ENCODE data around the gene CSAD. TPM values are rescaled to one million over a fixed set of nuclear protein-coding genes. Genes with fewer than 3 reads are reported as not detected.

Gene CSAD
- total RNA-seq, 4 donors from 2014 or later: 4.1 to 67.6 (median 42.6) TPM

DNA sequence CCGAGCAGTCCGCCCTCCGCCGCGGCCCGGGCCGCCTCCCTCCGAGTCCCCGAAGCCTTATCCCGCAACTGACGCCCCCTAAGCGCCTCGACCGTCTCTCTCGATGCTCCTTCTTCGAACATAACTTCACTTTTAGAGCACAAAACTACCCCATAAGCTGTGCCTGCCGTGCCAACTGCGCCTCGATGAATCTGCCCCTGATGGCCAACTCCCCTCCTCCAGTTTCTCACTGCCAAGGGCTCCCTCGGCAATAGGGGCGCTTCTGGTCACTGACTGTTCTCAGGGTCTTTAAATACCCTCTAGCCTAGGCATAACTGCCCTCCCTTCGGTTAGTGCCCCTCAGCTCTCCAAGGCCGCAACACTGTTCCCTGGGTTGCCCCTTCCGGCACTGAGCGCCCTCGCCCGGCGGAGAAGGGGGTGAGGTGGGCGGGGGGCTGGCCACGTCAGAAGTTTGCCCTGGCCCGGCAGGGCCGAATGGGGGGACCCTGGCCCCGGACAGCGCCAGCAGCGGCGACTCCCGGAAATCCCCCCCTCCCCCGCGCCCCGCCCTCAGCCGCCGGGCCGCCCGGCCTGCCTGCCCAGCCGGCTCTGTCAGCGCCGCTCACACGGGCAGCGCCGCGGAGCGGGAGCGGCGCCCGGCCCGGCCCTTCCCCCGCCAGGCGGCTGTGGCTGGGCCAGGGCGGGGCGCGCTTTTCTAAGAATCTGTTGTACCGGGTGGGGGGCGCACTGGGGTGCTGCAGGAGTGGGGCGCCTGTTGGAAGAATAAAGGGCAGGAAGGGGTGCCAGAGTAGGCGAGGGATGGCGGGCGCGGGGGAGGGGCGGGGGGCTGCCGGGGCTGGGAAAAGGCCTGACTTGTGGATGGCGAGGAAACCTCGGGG is 40.7 kb upstream of the CSAD start:
- H3K9me3 ChIP-seq: no peaks in the 10 kb centered on the region
- peak overlapping the region; percentile 73 to 78 for H3K4me3 ChIP-seq
- no peaks in the 10 kb centered on the region for H3K27me3 ChIP-seq
- peaks cover 8 to 41% of the 10 kb centered on the region in 2 donors for H3K4me1 ChIP-seq
- peak; percentile 75 to 82 for DNase-seq
- peak overlapping the region; percentile 99 for H3K27ac ChIP-seq
- TF ChIP-seq, protein P1, sequence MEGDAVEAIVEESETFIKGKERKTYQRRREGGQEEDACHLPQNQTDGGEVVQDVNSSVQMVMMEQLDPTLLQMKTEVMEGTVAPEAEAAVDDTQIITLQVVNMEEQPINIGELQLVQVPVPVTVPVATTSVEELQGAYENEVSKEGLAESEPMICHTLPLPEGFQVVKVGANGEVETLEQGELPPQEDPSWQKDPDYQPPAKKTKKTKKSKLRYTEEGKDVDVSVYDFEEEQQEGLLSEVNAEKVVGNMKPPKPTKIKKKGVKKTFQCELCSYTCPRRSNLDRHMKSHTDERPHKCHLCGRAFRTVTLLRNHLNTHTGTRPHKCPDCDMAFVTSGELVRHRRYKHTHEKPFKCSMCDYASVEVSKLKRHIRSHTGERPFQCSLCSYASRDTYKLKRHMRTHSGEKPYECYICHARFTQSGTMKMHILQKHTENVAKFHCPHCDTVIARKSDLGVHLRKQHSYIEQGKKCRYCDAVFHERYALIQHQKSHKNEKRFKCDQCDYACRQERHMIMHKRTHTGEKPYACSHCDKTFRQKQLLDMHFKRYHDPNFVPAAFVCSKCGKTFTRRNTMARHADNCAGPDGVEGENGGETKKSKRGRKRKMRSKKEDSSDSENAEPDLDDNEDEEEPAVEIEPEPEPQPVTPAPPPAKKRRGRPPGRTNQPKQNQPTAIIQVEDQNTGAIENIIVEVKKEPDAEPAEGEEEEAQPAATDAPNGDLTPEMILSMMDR (IDR thresholded peaks at IDR 0.05): no peak
- peak in 1 of 2 donors; percentile 51 for TF ChIP-seq POLR2A (IDR thresholded peaks at IDR 0.05)
- no peaks in the 10 kb centered on the region for H3K36me3 ChIP-seq
- intact Hi-C loops (cut with DNase I; ENCODE audit: low total_unique reads): no loop called here

DNA sequence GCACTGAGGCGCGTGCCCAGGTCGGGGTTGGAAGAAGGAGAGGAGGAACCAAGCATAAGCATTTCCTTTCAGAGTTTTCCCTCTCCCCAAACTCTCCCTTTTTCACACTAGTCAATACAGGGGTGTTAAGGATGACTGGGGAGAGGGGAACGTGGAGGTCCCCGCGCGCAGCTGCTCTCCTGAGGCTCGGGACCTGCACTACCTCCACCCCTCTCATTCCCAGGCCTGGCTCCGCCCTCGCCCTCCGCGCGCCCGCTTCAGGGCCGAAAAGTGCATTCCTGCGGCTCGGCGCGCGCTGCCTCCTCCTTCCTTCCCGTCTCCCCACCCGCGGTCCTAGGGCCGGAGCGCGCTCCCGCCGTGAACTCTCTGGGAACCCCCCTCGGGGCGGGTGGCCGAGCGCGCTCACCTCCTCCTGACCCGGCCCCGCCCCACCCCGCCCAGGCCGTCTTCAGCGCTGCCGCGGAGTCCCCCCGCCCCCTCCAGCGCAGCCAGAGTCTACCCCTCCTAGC is 40.0 kb upstream of the CSAD start:
- intact Hi-C loops (cut with DNase I; ENCODE audit: low total_unique reads): no loop called here
- TF ChIP-seq, protein P1 (IDR thresholded peaks at IDR 0.05): no peak
- TF ChIP-seq POLR2A (IDR thresholded peaks at IDR 0.05): no peak
- Histone ChIP-seq H3K27ac (peak overlapping the region; percentile 99), H3K9me3 (no peaks in the 10 kb centered on the region), H3K4me3 (peak overlapping the region; percentile 73 to 78), H3K27me3 (no peaks in the 10 kb centered on the region), H3K36me3 (no peaks in the 10 kb centered on the region), H3K4me1 (peaks cover 8 to 41% of the 10 kb centered on the region in 2 donors)
- DNase-seq: peak; percentile 90 to 91

DNA sequence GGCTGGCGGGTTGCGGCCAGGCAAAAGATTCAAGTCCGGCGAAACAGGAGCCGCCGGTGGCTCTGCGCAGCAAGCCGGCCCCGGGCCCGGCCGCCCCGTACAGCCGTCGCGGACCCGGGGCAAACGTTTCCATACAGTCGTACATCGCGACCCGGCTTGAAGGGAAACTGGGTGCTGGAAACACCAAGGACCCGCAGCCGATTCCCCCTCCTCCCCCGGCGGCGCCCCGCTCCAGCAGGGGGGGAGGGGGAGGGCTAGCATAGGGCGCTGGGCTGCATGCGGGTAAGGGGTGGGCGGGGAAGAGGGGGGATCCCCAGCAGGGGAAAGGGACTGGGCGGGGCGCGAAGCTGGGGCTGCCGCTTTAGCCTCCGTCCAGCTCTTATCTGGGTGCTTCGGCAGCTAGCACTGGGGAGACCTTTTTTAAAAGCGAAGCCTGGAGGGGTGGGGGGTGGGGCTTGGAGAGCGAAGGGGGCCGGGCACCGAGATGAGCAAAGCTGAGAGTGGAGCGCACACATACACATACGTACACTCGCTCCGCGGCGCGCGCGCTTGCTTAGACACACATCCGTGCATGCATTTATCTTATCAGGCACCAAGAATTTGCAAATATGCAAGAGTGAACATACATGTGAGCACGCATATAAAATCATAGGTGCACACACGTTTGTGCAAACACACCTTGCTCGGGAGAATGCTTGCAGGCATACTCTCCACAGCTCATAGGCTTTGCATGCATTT is 39.4 kb upstream of the CSAD start:
- Histone ChIP-seq H3K27ac (peak overlapping the region; percentile 99), H3K4me1 (peaks cover 8 to 41% of the 10 kb centered on the region in 2 donors), H3K27me3 (no peaks in the 10 kb centered on the region), H3K9me3 (no peaks in the 10 kb centered on the region), H3K4me3 (peak overlapping the region; percentile 73 to 78), H3K36me3 (no peaks in the 10 kb centered on the region)
- intact Hi-C loops (cut with DNase I; ENCODE audit: low total_unique reads): loop anchor here (5.0 to 10.0 kb wide), 2 partner anchors 32 to 65 kb away; a partner anchor contains a TSS
- peak in 1 of 2 donors; percentile 72 for DNase-seq
- TF ChIP-seq, protein P1 (IDR thresholded peaks at IDR 0.05): no peak
- no peak for TF ChIP-seq POLR2A (IDR thresholded peaks at IDR 0.05)

- intact Hi-C loops (cut with DNase I; ENCODE audit: low total_unique reads): loop anchor here (5.0 to 10.0 kb wide), 2 partner anchors 33 to 65 kb away; a partner anchor contains a TSS
- peaks cover 6 to 41% of the 10 kb centered on the region in 2 donors for H3K4me1 ChIP-seq
- H3K4me3 ChIP-seq: peak overlapping the region; percentile 73 to 78
- H3K36me3 ChIP-seq: no peaks in the 10 kb centered on the region
- TF ChIP-seq POLR2A (IDR thresholded peaks at IDR 0.05): no peak
- TF ChIP-seq, protein P1 (IDR thresholded peaks at IDR 0.05): no peak
- peak overlapping the region; percentile 99 for H3K27ac ChIP-seq
- no peaks in the 10 kb centered on the region for H3K9me3 ChIP-seq
- DNase-seq: no peak
- H3K27me3 ChIP-seq: no peaks in the 10 kb centered on the region
These were observed 38.7 kb upstream of the CSAD start for GRCh38 chr12:53219292-53219955.

All from uterus (tissue), 4 donors.